DOHH2 (cell line): ENCODE results near the gene PCDHA6.
"Not testable (repeated sequence)": the region's sequence is repeated elsewhere in the genome, so short reads cannot be mapped to it uniquely, and the experiment has no call there.

Source experiments
- H3F3A ChIP-seq: fragments of 200-600 bp; sonication (generic), shearing (Covaris generic); 2 replicates; pipeline ENCODE4 v1.6.0; 2016; ENCODE audit warnings: antibody characterized with exemption, mild to moderate bottlenecking; ENCODE audit not compliant: control insufficient read depth, insufficient read depth
- H3K27ac ChIP-seq: fragments of 200-600 bp; sonication (generic); 2 replicates; pipeline ENCODE4 v1.5.1; 2014; ENCODE audit warnings: low read depth, mild to moderate bottlenecking, low read length, moderate library complexity
- H3K27me3 ChIP-seq: fragments of 200-600 bp; sonication (generic); 2 replicates; pipeline ENCODE4 v1.6.1; 2014; ENCODE audit warnings: mild to moderate bottlenecking, low read length, mixed read lengths; ENCODE audit not compliant: control insufficient read depth
- H3K36me3 ChIP-seq: fragments of 200-600 bp; sonication (generic); 2 replicates; pipeline ENCODE4 v1.6.1; 2014; ENCODE audit warnings: mild to moderate bottlenecking, low read length, moderate library complexity, mixed read lengths; ENCODE audit not compliant: control insufficient read depth
- H3K4me1 ChIP-seq: fragments of 200-600 bp; sonication (generic); 2 replicates; pipeline ENCODE4 v1.6.1; 2014; ENCODE audit warnings: mild to moderate bottlenecking, low read length, mixed read lengths; ENCODE audit not compliant: control insufficient read depth
- H3K4me2 ChIP-seq: fragments of 200-600 bp; sonication (generic); 2 replicates; pipeline ENCODE4 v1.6.0; 2014; ENCODE audit warnings: mild to moderate bottlenecking, low read length, moderate library complexity
- H3K4me3 ChIP-seq: fragments of 200-600 bp; sonication (generic); 2 replicates; pipeline ENCODE4 v1.5.1; 2014; ENCODE audit warnings: mild to moderate bottlenecking, low read length, mixed read lengths
- H3K79me2 ChIP-seq: fragments of 200-600 bp; sonication (generic); 2 replicates; pipeline ENCODE4 v1.6.1; 2014; ENCODE audit warnings: mild to moderate bottlenecking, low read length, mixed read lengths; ENCODE audit not compliant: control insufficient read depth
- H3K9me2 ChIP-seq: fragments of 200-600 bp; sonication (generic); replicated peaks from 2 replicates; pipeline ENCODE4 v1.6.1; 2014; ENCODE audit warnings: mild to moderate bottlenecking, low read length, mixed read lengths; ENCODE audit not compliant: control insufficient read depth
- H3K9me3 ChIP-seq: fragments of 200-600 bp; sonication (generic); 2 replicates; pipeline ENCODE4 v1.6.1; 2014; ENCODE audit warnings: antibody characterized with exemption, low read length, mixed read lengths; ENCODE audit not compliant: control insufficient read depth, insufficient read depth
- H4K20me1 ChIP-seq: fragments of 200-600 bp; sonication (generic); 2 replicates; pipeline ENCODE4 v1.6.0; 2014; ENCODE audit warnings: low read depth, mild to moderate bottlenecking, antibody characterized with exemption, low read length, moderate library complexity; ENCODE audit not compliant: control insufficient read depth, insufficient read depth
- EZH2phosphoT487 ChIP-seq: fragments of 200-600 bp; sonication (generic); IDR thresholded peaks from 2 replicates; pipeline ENCODE4 v1.6.1; 2017; ENCODE audit warnings: borderline replicate concordance, mild to moderate bottlenecking, antibody characterized with exemption, low read length, moderate library complexity, mixed read lengths
- TF ChIP-seq, protein P1 (sequence below): fragments of 200-600 bp; sonication (generic); IDR thresholded peaks from one replicate; pipeline ENCODE4 v1.5.1; 2014; ENCODE audit warnings: antibody characterized with exemption, mild to moderate bottlenecking, low read depth, low read length; ENCODE audit not compliant: poor library complexity, severe bottlenecking

The PCDHA6 gene

GRCh38 chr5:140787849-140788504 is 39.8 kb upstream of the PCDHA6 start:
- not testable (repeated sequence) for H3K36me3 ChIP-seq, H3K79me2 ChIP-seq, H3K9me2 ChIP-seq, H3K27me3 ChIP-seq, H4K20me1 ChIP-seq, H3K9me3 ChIP-seq, H3F3A ChIP-seq, H3K4me1 ChIP-seq, H3K4me2 ChIP-seq, H3K27ac ChIP-seq, H3K4me3 ChIP-seq

DNA sequence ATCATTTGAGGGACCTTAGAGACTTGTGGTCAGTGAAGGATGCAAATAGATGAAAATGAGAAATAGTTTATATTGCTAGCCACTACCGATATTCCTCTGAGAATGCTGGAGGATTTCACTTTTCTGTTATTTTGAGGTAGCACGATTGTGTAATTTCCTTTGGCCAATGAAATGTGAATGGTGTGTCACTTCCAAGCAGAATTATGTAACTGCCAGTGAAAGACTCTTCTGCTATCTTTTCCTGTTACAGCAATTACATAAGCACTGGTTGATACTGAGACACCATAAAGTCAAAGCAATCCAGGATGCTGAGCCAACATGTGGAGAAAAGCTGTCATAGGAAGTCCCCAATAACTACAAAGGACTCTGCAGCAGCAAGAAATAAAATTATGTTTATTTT is 36.7 kb upstream of the PCDHA6 start:
- Histone ChIP-seq H3K4me3 (no peak overlapping the region), H3K27me3 (no peaks in the 10 kb centered on the region)
- TF ChIP-seq, protein P1, sequence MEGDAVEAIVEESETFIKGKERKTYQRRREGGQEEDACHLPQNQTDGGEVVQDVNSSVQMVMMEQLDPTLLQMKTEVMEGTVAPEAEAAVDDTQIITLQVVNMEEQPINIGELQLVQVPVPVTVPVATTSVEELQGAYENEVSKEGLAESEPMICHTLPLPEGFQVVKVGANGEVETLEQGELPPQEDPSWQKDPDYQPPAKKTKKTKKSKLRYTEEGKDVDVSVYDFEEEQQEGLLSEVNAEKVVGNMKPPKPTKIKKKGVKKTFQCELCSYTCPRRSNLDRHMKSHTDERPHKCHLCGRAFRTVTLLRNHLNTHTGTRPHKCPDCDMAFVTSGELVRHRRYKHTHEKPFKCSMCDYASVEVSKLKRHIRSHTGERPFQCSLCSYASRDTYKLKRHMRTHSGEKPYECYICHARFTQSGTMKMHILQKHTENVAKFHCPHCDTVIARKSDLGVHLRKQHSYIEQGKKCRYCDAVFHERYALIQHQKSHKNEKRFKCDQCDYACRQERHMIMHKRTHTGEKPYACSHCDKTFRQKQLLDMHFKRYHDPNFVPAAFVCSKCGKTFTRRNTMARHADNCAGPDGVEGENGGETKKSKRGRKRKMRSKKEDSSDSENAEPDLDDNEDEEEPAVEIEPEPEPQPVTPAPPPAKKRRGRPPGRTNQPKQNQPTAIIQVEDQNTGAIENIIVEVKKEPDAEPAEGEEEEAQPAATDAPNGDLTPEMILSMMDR, result no peak
- TF ChIP-seq EZH2phosphoT487, result no peak

DNA sequence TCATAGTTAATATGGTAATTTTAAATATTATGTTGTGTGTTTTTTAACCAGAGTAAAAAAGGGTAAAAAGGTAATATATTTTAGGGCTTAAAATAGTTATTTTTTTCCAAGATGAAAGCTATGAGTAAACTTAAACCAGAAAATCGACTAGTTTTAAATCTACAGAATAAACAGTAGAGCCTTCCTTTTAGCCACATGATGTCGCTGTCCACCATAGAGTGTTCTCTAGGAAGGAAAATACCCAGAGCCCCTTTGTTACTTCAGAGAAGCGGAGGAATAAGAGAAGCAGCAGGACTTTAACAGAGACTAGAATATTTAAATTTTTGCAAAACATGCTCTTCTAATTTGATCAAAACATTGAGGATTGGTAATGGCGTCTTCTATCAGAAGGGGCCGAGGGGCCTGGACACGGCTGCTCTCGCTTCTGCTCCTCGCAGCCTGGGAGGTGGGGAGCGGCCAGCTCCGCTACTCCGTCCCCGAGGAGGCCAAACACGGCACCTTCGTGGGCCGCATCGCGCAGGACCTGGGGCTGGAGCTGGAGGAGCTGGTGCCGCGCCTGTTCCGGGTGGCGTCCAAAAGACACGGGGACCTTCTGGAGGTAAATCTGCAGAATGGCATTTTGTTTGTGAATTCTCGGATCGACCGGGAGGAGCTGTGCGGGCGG is 33.0 kb upstream of the PCDHA6 start, which contains the start of gene PCDHA2:
Gene PCDHA2, plus strand, starts transcription at position 258 of the 664 bp plus-strand sequence.
- Histone ChIP-seq H4K20me1 (no peaks in the 10 kb centered on the region), H3K27me3 (no peaks in the 10 kb centered on the region), H3K9me3 (no peaks in the 10 kb centered on the region; the same call in 1 of the 2 replicates), H3K4me3 (no peak within 1 kb of the TSS), H3K4me2 (no peak within 1 kb of the TSS), H3K79me2 (no peaks in the 10 kb centered on the region), H3K36me3 (no peaks in the 10 kb centered on the region), H3K27ac (no peak within 1 kb of the TSS), H3F3A (no peaks in the 10 kb centered on the region), H3K4me1 (no peaks in the 10 kb centered on the region), H3K9me2 (no peaks in the 10 kb centered on the region)
- TF ChIP-seq, protein P1, result peak; percentile 26
- no peak for TF ChIP-seq EZH2phosphoT487

More for the DNA sequence above, 36.7 kb upstream of the PCDHA6 start:
- H4K20me1 ChIP-seq, result no peaks in the 10 kb centered on the region
- H3K36me3 ChIP-seq, result no peaks in the 10 kb centered on the region
- peaks cover 9% of the 10 kb centered on the region; the same call in 1 of the 2 replicates for H3K9me3 ChIP-seq
- no peaks in the 10 kb centered on the region for H3K9me2 ChIP-seq
- H3K79me2 ChIP-seq, result no peaks in the 10 kb centered on the region
- no peak overlapping the region for H3K27ac ChIP-seq
- H3F3A ChIP-seq, result no peaks in the 10 kb centered on the region
- H3K4me1 ChIP-seq, result no peaks in the 10 kb centered on the region
- H3K4me2 ChIP-seq, result no peak overlapping the region

DNA sequence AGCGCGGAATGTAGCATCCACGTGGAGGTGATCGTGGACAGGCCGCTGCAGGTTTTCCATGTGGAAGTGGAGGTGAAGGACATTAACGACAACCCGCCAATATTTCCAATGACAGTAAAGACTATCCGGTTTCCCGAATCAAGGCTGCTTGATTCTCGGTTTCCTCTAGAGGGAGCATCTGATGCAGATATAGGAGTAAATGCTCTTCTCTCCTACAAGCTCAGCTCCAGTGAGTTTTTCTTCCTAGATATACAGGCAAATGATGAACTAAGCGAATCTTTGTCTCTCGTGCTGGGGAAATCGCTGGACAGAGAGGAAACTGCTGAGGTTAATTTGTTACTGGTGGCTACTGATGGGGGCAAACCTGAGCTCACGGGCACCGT is 32.5 kb upstream of the PCDHA6 start:
- H3K36me3 ChIP-seq, result no peaks in the 10 kb centered on the region
- H3K79me2 ChIP-seq, result no peaks in the 10 kb centered on the region
- no peak overlapping the region for H3K4me3 ChIP-seq
- no peak overlapping the region for H3K4me2 ChIP-seq
- TF ChIP-seq, protein P1, result no peak
- TF ChIP-seq EZH2phosphoT487, result no peak
- H3K9me2 ChIP-seq, result no peaks in the 10 kb centered on the region
- H3K9me3 ChIP-seq, result no peaks in the 10 kb centered on the region; the same call in 1 of the 2 replicates
- H3K27me3 ChIP-seq, result no peaks in the 10 kb centered on the region
- no peaks in the 10 kb centered on the region for H4K20me1 ChIP-seq
- H3F3A ChIP-seq, result no peaks in the 10 kb centered on the region
- no peak overlapping the region for H3K27ac ChIP-seq
- no peaks in the 10 kb centered on the region for H3K4me1 ChIP-seq

DNA sequence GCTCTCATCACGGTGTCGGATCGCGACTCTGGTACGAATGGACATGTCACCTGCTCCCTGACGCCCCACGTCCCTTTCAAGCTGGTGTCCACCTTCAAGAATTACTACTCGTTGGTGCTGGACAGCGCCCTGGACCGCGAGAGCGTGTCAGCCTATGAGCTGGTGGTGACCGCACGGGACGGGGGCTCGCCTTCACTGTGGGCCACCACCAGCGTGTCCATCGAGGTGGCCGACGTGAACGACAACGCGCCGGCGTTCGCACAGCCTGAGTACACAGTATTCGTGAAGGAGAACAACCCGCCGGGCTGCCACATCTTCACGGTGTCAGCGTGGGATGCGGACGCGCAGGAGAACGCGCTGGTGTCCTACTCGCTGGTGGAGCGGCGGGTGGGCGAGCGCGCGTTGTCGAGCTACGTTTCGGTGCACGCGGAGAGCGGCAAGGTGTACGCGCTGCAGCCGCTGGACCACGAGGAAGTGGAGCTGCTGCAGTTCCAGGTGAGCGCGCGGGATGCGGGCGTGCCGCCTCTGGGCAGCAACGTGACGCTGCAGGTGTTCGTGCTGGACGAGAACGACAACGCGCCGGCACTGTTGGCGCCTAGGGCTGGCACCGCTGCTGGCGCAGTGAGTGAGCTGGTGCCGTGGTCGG is 31.6 kb upstream of the PCDHA6 start:
- not testable (repeated sequence) for H3K4me2 ChIP-seq, H4K20me1 ChIP-seq, H3K4me3 ChIP-seq, H3K9me2 ChIP-seq, H3K9me3 ChIP-seq, H3K27me3 ChIP-seq, H3K36me3 ChIP-seq, H3F3A ChIP-seq, H3K27ac ChIP-seq, H3K4me1 ChIP-seq, H3K79me2 ChIP-seq
